Skeletal muscle cell (primary cell): ENCODE measurements around the gene PCDH15.

Experiments used
- DNase-seq: peaks from one replicate; pipeline ENCODE4 v3.0.0-alpha.2; 2010; ENCODE audit warnings: low read depth
- H3K4me3 ChIP-seq: 2 replicates; pipeline ENCODE4 v1.5.1; 2011; ENCODE audit warnings: low read depth, mild to moderate bottlenecking, control low read depth, low read length, moderate library complexity

PCDH15 gene

GRCh38 chr10:53833908-53834307 lies 967.1 kb downstream of the PCDH15 start:
- no peak overlapping the region for H3K4me3 ChIP-seq

GRCh38 chr10:53827261-53827660 lies 973.8 kb downstream of the PCDH15 start:
- no peak overlapping the region for H3K4me3 ChIP-seq
- no peak for DNase-seq

More at GRCh38 chr10:53833908-53834307, 967.1 kb downstream of the PCDH15 start:
- DNase-seq = no peak

DNA sequence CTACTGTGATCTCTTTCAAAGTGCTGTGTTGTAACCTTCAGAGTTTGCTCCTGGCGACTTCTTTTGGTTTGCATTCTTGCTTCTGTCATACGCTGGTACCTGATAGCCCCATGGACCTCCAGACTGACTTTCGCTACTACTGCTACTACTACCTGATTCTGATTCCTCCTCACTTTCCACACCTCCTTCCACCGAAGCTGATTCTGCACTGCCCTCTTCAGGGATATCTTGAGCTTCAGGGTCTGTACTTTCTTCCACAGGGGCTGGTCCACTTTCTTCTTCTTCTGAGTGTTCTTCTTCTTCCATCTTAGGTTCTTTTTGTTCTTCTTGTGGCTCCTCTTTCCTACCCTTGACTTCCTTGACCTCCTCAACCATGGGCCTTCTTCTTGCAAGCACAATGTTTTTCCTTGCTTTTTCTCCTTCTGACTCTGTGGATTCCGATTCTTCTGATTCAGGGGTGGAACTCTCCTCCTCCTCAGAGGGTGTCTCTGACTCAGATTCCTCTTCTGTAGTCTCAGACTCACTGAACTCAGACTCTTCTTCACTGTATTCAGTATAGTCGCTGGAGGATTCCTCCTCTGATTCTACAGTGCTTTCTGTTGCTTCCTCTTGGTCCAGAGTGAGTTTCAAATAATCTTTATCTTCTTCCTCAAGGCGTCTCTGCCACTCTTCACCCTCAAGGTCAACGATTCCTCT lies 992.2 kb downstream of the PCDH15 start:
- DNase-seq = no peak
- H3K4me3 ChIP-seq = no peak overlapping the region

- DNase-seq = no peak
- no peak overlapping the region for H3K4me3 ChIP-seq
Observed at GRCh38 chr10:53786236-53786900, 1014.7 kb downstream of the PCDH15 start.

DNA sequence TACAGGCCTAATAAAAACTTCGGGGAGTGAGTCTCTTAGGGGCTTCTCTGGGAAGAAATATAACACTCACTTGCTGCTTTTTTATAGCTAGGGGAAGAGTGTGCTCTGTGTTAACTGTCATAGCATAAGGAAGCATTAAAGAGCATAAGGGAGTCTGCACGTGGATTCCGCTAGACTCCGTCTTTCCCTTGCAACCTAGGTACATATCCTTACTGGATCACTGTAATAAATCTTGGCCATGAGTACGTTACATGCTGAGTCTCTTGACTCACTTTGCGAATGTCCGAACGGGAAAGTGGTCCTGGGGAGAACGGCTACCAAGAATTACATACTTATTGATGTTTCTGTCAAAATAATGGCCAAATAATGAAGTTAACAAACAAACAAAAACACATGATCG lies 1029.3 kb downstream of the PCDH15 start:
- H3K4me3 ChIP-seq = no peak overlapping the region
- DNase-seq = no peak

GRCh38 chr10:53770903-53771302 lies 1030.1 kb downstream of the PCDH15 start:
- no peak for DNase-seq
- no peak overlapping the region for H3K4me3 ChIP-seq

DNA sequence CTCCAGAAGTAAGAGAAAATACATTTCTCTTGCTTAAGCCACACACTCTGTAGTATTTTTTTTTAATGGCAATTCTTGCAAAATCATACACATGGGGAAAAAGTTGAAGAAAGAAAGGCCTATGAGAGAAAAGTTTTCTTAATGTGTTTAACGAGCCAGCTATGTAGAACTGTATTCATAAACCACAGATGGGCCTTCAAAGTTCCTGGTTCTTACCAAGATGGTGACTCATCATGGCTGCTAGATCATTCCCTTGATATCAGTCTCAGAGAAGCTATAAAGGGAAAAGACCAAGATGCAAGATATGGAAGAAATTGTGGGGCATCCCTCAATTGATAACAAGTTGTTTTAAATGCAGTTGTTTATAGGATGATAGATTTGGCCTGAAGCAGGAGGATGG lies 1035.7 kb downstream of the PCDH15 start:
- DNase-seq = no peak
- no peak overlapping the region for H3K4me3 ChIP-seq

DNA sequence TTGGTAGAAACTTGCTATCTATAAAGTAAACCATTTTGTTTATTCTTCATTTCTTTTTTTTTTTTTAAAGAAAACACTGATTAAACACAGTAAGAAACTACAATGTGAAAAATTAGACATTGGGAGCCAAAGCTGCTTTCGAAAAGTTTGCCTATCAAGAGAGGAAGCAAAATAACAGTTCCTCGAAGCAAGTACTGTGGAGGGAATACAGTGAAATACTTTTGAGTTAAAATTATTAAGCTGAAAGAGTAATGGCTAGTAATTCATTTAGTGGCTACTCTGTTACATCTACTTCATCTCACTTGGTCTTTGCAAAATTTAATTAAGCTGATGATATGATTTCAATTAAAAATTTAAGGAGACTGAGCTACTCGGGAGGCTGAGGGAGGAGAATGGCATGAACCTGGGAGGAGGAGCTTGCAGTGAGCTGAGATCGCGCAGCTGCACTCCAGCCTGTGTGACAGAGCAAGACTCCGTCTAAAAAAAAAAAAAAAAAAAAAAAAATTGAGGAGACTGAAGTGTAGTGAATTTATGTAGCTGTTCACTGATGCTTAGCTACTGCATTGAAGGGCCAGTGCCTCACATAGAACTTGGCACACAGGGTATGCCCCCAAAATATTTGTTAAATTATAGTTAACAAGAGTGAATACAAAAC lies 1046.3 kb downstream of the PCDH15 start:
- H3K4me3 ChIP-seq = no peak overlapping the region
- no peak for DNase-seq
